ENCODE measurements around the gene GLRA3.

Gene GLRA3

GRCh38 chr4:174593701-174594100 is 235.3 kb downstream of the GLRA3 start:
- no peak for DNase-seq (ENCODE audit: low read depth)

- no peak for DNase-seq (ENCODE audit: low read depth)
These were observed 236.1 kb downstream of the GLRA3 start for GRCh38 chr4:174592985-174593335.

GRCh38 chr4:174592256-174592984 is 236.6 kb downstream of the GLRA3 start:
- no peak for DNase-seq (ENCODE audit: low read depth)

- DNase-seq (ENCODE audit: low read depth) = no peak
These were observed 237.6 kb downstream of the GLRA3 start for GRCh38 chr4:174591243-174592021.

- DNase-seq (ENCODE audit: low read depth) = no peak
These were observed 238.7 kb downstream of the GLRA3 start for GRCh38 chr4:174590336-174590735.

All from stimulated activated CD8-positive, alpha-beta memory T cell treated with anti-CD3 and anti-CD28 coated beads, Interleukin-12 subunit alpha, Interleukin-12 subunit beta, amount 100 ng/mL, for 1 hour (primary cell).